Pancreas (tissue), 10 donors: ENCODE measurements around the gene GABRR1. TPM values are rescaled to one million over a fixed set of nuclear protein-coding genes. Genes with fewer than 3 reads are reported as not detected.

Experiments
- ATAC-seq, 4 donors: fragments of 200-7000 bp; cut with Tn5 transposase; one replicate each; pipeline versions ENCODE4 v1.8.0 to v1.9.1; 2020; ENCODE audit warnings: mild to moderate bottlenecking in 4 of 4, moderate library complexity in 4 of 4
- DNase-seq, 6 donors: peaks; one replicate each; pipeline ENCODE4 v3.0.0-alpha.2; 2020
- FAIRE-seq: peaks from 2 replicates; lab custom pipeline; 2012; peaks lifted over from hg19 to GRCh38; lab: Jason Lieb, UNC
- H3K27ac ChIP-seq, 4 donors: fragments of 200-600 bp; sonication (generic); 1 replicate in 3 of 4; 2 replicates in 1 of 4; pipeline versions ENCODE4 v1.5.0 to v1.8.0; 2020
- H3K27me3 ChIP-seq, 4 donors: fragments of 200-600 bp; one replicate each; pipeline ENCODE4 v1.8.0; 2021
- H3K36me3 ChIP-seq, 3 donors: fragments of 200-600 bp; sonication (generic) in 1 of 3; one replicate each; pipeline versions ENCODE4 v1.5.0 to v1.8.0; 2020 to 2021
- H3K4me1 ChIP-seq, 3 donors: fragments of 200-600 bp; one replicate each; pipeline ENCODE4 v1.8.0; 2021
- H3K4me3 ChIP-seq, 4 donors: fragments of 200-600 bp; sonication (generic) in 2 of 4; one replicate each; pipeline versions ENCODE4 v1.5.0 to v1.8.0; 2020 to 2021
- H3K9me3 ChIP-seq, 4 donors: fragments of 200-600 bp; one replicate each; pipeline ENCODE4 v1.8.0; 2021
- WGBS, 2 donors: extraction: QIAGEN DNeasy Blood & Tissue Kit; methylation state at CpG; one replicate each; pipeline ENCODE4 v1.1.7; 2013; 5-methylcytosine and 5-hydroxymethylcytosine counted together
- intact Hi-C, 3 donors: fragments of 100-400 bp; cut with DNase I; formaldehyde crosslinking; loops; one replicate each; pipeline versions ENCODE4 v1.11.1 to v1.14.2; 2022
- polyA plus RNA-seq, 2 donors: library from polyadenylated mRNA; stranded (reverse); fragments of 200-250 nt; gene quantifications; one replicate each; pipeline ENCODE4 v1.2.3, GENCODE V29; 2013
- total RNA-seq, 6 donors: library from RNA; stranded (reverse); fragmentation: NEBNext Ultra II Directional in 4 of 6; extraction: Animal tissue kit (Norgen Biotek cat#: 25700) in 4 of 6; gene quantifications; one replicate each; pipeline versions ENCODE4 v1.2.1 to v1.2.4, GENCODE V29; 2021 to 2023
- TF ChIP-seq, protein P1 (sequence below), 4 donors: fragments of 200-600 bp; sonication (generic) in 3 of 4; IDR thresholded peaks; one replicate each; pipeline versions ENCODE4 v1.5.0 to v1.8.0; 2021; ENCODE audit warnings: antibody characterized with exemption in 4 of 4
- donor health status: healthy with polysubstance abuse.
- donor health status: DM: no; HTN: no; CAD: no; lungs with moderate emphysema.
- donor health status: DM: no; HTN: no; CAD: no.
- donor health status: control.
- donor health status: control.
- donor health status: Bipolar disorder and iron deficiency.
- donor health status: DM: yes; HTN: yes; CAD: no.
- donor health status: DM: no; HTN: no; CAD: no.
- donor health status: DM: no; HTN: no; CAD: no.
- donor health status: DM: yes; HTN: yes; CAD: no.

Gene GABRR1
- total and polyA plus RNA-seq, 8 donors, result 0.02 TPM; not detected in 7

DNA sequence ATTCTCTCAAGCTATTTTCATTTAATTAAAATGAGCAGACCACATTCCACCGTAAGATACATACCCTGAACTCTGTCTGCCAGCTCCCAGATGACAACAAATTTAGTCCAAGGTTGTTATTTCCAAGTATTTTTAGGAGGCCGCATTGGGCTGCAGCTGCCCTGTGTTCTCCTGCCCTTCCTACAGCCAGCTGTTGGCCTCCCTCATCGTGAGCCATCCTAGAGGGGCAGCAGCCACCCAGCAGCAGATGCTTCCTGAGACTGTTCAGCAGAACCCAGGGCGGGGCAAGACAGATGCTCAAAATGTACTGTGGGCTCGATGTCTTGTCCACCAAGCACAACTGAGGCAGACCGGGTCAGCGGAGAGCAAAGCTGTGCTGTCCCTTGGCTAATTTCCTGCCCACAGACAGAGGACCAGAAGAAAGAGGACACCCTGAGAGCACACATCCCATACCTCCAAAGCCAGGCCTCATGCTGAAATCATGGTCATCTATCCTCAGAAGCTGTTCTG, 16.4 kb downstream of the GABRR1 start:
- no peaks in the 10 kb centered on the region for H3K4me1 ChIP-seq
- H3K4me3 ChIP-seq, result no peak overlapping the region
- no peaks in the 10 kb centered on the region for H3K9me3 ChIP-seq
- no peak for DNase-seq
- intact Hi-C loops, result no loop called here
- FAIRE-seq, result no peak
- TF ChIP-seq, protein P1, sequence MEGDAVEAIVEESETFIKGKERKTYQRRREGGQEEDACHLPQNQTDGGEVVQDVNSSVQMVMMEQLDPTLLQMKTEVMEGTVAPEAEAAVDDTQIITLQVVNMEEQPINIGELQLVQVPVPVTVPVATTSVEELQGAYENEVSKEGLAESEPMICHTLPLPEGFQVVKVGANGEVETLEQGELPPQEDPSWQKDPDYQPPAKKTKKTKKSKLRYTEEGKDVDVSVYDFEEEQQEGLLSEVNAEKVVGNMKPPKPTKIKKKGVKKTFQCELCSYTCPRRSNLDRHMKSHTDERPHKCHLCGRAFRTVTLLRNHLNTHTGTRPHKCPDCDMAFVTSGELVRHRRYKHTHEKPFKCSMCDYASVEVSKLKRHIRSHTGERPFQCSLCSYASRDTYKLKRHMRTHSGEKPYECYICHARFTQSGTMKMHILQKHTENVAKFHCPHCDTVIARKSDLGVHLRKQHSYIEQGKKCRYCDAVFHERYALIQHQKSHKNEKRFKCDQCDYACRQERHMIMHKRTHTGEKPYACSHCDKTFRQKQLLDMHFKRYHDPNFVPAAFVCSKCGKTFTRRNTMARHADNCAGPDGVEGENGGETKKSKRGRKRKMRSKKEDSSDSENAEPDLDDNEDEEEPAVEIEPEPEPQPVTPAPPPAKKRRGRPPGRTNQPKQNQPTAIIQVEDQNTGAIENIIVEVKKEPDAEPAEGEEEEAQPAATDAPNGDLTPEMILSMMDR (IDR thresholded peaks at IDR 0.05), result no peak
- WGBS, 2 donors, result 81 to 88% methylated on average over 7 of the region's 7 CpGs
- no peaks in the 10 kb centered on the region for H3K27me3 ChIP-seq
- no peaks in the 10 kb centered on the region for H3K36me3 ChIP-seq
- no peak overlapping the region for H3K27ac ChIP-seq
- ATAC-seq, result no peak

DNA sequence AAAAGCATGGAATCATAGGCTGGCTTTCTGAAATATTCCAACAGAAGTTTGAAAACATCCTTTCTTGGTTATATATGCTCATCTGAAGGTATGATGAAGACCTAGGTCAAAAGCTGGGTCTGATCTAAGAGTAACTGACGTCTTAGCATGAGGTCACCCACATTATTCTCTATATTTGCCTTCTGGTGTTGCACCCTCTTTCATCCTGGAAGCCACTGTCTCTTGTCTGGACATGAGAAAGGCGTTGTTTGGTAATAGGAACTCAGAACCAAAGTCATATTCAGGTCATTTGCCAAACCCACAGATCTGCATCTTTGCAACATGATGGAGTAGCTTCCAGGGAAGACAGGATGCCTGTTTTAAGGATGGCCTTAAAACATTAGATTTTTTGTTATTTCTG, 17.6 kb downstream of the GABRR1 start:
- no peak overlapping the region for H3K4me3 ChIP-seq
- DNase-seq (no peak), FAIRE-seq (no peak), ATAC-seq (no peak)
- 55 to 58% methylated on average over 2 of the region's 2 CpGs for WGBS, 2 donors
- TF ChIP-seq, protein P1 (IDR thresholded peaks at IDR 0.05), result no peak
- no peaks in the 10 kb centered on the region for H3K4me1 ChIP-seq
- no peak overlapping the region for H3K27ac ChIP-seq
- intact Hi-C loops, result no loop called here
- no peaks in the 10 kb centered on the region for H3K36me3 ChIP-seq
- no peaks in the 10 kb centered on the region for H3K27me3 ChIP-seq
- no peaks in the 10 kb centered on the region for H3K9me3 ChIP-seq

DNA sequence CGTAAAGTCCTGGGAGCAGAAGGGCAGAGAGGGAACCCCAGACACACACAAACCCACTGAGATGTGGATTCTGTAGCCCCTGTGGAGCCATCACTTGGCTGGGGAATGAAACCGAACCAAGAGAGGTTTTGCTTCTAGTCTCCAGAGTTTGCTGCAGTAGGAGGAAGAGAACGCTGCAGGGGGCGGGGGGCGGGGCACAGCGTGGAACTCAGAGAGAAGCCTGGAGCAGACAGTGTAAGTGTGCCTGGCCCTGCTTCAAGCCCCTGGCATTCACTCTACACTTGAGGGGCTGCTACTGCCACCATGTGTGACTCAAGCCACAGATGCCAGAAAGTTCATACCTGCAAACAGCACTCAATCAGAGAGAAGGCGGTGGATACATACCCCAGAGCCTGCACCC, 18.9 kb downstream of the GABRR1 start:
- DNase-seq (no peak), FAIRE-seq (no peak), ATAC-seq (no peak)
- Histone ChIP-seq H3K27ac (no peak overlapping the region), H3K4me1 (no peaks in the 10 kb centered on the region), H3K36me3 (no peaks in the 10 kb centered on the region), H3K4me3 (no peak overlapping the region), H3K9me3 (no peaks in the 10 kb centered on the region), H3K27me3 (no peaks in the 10 kb centered on the region)
- intact Hi-C loops, result no loop called here
- TF ChIP-seq, protein P1 (IDR thresholded peaks at IDR 0.05), result no peak
- WGBS, 2 donors, result 55 to 58% methylated on average over 7 of the region's 7 CpGs

DNA sequence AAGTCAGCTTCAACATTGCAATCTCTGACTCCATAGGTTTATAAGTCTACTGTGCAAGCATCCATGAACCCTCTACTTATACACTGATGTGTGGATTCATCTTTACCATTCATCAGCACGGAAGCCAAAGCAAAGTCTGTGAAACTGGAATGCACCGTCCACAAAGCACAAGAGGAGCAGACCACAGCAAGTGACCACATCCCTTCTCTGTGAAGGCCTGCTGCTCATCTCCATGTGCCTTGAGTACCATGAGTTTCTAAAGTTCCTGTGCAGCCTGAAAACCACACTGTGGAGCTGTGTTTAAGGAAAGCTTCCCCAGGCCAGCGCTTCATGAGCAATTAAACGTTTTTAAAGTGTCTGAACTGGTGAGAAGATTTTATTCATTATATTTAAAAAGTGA, 20.0 kb downstream of the GABRR1 start:
- H3K4me3 ChIP-seq, result no peak overlapping the region
- FAIRE-seq, result no peak
- no peaks in the 10 kb centered on the region for H3K36me3 ChIP-seq
- intact Hi-C loops, result no loop called here
- TF ChIP-seq, protein P1 (IDR thresholded peaks at IDR 0.05), result no peak
- no peaks in the 10 kb centered on the region for H3K9me3 ChIP-seq
- ATAC-seq, result no peak
- H3K4me1 ChIP-seq, result no peaks in the 10 kb centered on the region
- no peaks in the 10 kb centered on the region for H3K27me3 ChIP-seq
- no peak overlapping the region for H3K27ac ChIP-seq
- WGBS, 2 donors, result 52 to 69% methylated on average over 4 of the region's 4 CpGs
- no peak for DNase-seq

DNA sequence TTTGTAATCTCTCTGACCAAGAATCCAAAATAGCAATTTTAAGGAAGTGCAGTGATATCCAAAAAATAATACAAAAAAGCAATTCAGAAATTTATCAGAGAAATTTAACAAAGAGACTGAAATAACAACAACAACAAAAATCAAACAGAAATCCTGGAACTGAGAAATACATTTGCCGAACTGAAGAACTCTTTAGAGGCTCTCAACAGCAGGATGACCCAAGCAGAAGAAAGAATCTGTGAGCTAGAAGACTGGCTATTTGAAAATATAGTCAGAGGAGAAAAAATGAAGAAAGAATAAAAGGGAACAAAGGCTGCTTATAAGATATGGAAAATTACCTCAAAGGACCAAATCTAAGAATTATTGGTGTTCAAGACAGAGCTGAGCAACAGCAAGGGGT, 22.6 kb downstream of the GABRR1 start:
- no peak for DNase-seq
- no peaks in the 10 kb centered on the region for H3K36me3 ChIP-seq
- H3K4me3 ChIP-seq, result no peak overlapping the region
- H3K27me3 ChIP-seq, result no peaks in the 10 kb centered on the region
- no peak overlapping the region for H3K27ac ChIP-seq
- WGBS, 2 donors, result 88 to 100% methylated on average over 1 of the region's 1 CpG
- ATAC-seq, result no peak
- no peak for FAIRE-seq
- H3K4me1 ChIP-seq, result no peaks in the 10 kb centered on the region
- TF ChIP-seq, protein P1 (IDR thresholded peaks at IDR 0.05), result no peak
- H3K9me3 ChIP-seq, result no peaks in the 10 kb centered on the region
- intact Hi-C loops, result no loop called here
